ENCODE measurements around the gene KLHL29. TPM values are rescaled to one million over a fixed set of nuclear protein-coding genes. Genes with fewer than 3 reads are reported as not detected.

Gene KLHL29
- total RNA-seq, 1 experiment from 2014 or later, result 2.4 TPM

- H3K4me2 ChIP-seq (ENCODE audit: insufficient read depth, insufficient read length, low read length), result no peak overlapping the region
- Mint-ChIP-seq H3K36me3 (ENCODE audit: insufficient read depth in 1 of 3, low read depth in 3 of 3) (no peaks in the 10 kb centered on the region), H3K4me3 (no peak overlapping the region), H3K27ac (peak overlapping the region in 1 of 3 experiments; percentile 15; a peak in 1 of 7 replicates), H3K9me3 (no peaks in the 10 kb centered on the region), H3K4me1 (peaks cover 18 to 19% of the 10 kb centered on the region in 2 experiments), H3K27me3 (ENCODE audit: low read depth) (peaks cover 2% of the 10 kb centered on the region)
- no peak overlapping the region for H2BK12ac ChIP-seq (ENCODE audit: insufficient read length, low read depth, low read length)
- no peak overlapping the region for H4K8ac ChIP-seq (replicated peaks; ENCODE audit: insufficient read length, low read depth, low read length)
- H3K56ac ChIP-seq (ENCODE audit: insufficient read length, low read depth, low read length), result no peak overlapping the region
- TF ChIP-seq, protein P1, sequence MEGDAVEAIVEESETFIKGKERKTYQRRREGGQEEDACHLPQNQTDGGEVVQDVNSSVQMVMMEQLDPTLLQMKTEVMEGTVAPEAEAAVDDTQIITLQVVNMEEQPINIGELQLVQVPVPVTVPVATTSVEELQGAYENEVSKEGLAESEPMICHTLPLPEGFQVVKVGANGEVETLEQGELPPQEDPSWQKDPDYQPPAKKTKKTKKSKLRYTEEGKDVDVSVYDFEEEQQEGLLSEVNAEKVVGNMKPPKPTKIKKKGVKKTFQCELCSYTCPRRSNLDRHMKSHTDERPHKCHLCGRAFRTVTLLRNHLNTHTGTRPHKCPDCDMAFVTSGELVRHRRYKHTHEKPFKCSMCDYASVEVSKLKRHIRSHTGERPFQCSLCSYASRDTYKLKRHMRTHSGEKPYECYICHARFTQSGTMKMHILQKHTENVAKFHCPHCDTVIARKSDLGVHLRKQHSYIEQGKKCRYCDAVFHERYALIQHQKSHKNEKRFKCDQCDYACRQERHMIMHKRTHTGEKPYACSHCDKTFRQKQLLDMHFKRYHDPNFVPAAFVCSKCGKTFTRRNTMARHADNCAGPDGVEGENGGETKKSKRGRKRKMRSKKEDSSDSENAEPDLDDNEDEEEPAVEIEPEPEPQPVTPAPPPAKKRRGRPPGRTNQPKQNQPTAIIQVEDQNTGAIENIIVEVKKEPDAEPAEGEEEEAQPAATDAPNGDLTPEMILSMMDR (conservative IDR thresholded peaks at IDR 0.05), result no peak
- H3K14ac ChIP-seq (ENCODE audit: insufficient read depth, low read length), result 0 out of 2 replicates have a peak overlapping the region, but pooled peaks have one; percentile 24
- H4K91ac ChIP-seq (ENCODE audit: insufficient read length, low read depth, low read length), result no peak overlapping the region
- no peak overlapping the region for H2BK20ac ChIP-seq (ENCODE audit: low read depth, low read length, poor library complexity, severe bottlenecking)
- WGBS (ENCODE audit: extremely low coverage, insufficient read length, low lambda C conversion rate), result no CpG with 5 or more reads among the region's 19 CpGs
- H4K5ac ChIP-seq (ENCODE audit: insufficient read length, low read depth, low read length), result no peak overlapping the region
- H2BK5ac ChIP-seq (ENCODE audit: insufficient read length, low read length), result no peak overlapping the region
- H3T11ph ChIP-seq (ENCODE audit: low read length), result no peak overlapping the region
- H3K9me3 ChIP-seq (ENCODE audit: control insufficient read depth, low read depth, low read length), result no peaks in the 10 kb centered on the region
- no peak overlapping the region for H3K27ac ChIP-seq (ENCODE audit: insufficient read length, low read depth, low read length)
- peaks cover 5% of the 10 kb centered on the region; the same call in 1 of the 2 replicates for H3K4me1 ChIP-seq (ENCODE audit: insufficient read depth, low read length)
- no peaks in the 10 kb centered on the region for H3K23me2 ChIP-seq (ENCODE audit: insufficient read length, low read depth, low read length, poor library complexity, severe bottlenecking)
- H2AFZ ChIP-seq (ENCODE audit: low read length), result no peak overlapping the region
- H3K4ac ChIP-seq (ENCODE audit: low read depth, low read length), result no peak overlapping the region
- H3K9ac ChIP-seq (ENCODE audit: extremely low read depth, insufficient read length, low read length), result no peak overlapping the region
- no peak for DNase-seq
- no peak overlapping the region for H3K18ac ChIP-seq (ENCODE audit: insufficient read length, low read depth, low read length)
- no peak overlapping the region for H2AK5ac ChIP-seq (ENCODE audit: insufficient read length, low read length)
- H4K20me1 ChIP-seq (ENCODE audit: control insufficient read depth, insufficient read depth, insufficient read length), result no peaks in the 10 kb centered on the region
- no peaks in the 10 kb centered on the region for H3K79me2 ChIP-seq (ENCODE audit: insufficient read depth, low read length)
- H3K23ac ChIP-seq (ENCODE audit: insufficient read length, low read depth, low read length), result no peak overlapping the region
- no peak overlapping the region for H2BK15ac ChIP-seq (ENCODE audit: low read depth, low read length)
- no peak overlapping the region for H2BK120ac ChIP-seq (ENCODE audit: low read depth, low read length, poor library complexity, severe bottlenecking)
- H3K79me1 ChIP-seq (ENCODE audit: insufficient read depth, low read depth, low read length, poor library complexity, severe bottlenecking), result no peaks in the 10 kb centered on the region
- no peaks in the 10 kb centered on the region; the same call in 1 of the 2 replicates for H3K27me3 ChIP-seq (ENCODE audit: insufficient read depth, low read length)
These were observed 104.7 kb downstream of the KLHL29 start for GRCh38 chr2:23489471-23490322.
